ENCODE results near the gene NEK1. TPM values are rescaled to one million over a fixed set of nuclear protein-coding genes. Genes with fewer than 3 reads are reported as not detected.

Gene NEK1
- total RNA-seq, 1 experiment from 2014 or later, result 12.3 TPM

DNA sequence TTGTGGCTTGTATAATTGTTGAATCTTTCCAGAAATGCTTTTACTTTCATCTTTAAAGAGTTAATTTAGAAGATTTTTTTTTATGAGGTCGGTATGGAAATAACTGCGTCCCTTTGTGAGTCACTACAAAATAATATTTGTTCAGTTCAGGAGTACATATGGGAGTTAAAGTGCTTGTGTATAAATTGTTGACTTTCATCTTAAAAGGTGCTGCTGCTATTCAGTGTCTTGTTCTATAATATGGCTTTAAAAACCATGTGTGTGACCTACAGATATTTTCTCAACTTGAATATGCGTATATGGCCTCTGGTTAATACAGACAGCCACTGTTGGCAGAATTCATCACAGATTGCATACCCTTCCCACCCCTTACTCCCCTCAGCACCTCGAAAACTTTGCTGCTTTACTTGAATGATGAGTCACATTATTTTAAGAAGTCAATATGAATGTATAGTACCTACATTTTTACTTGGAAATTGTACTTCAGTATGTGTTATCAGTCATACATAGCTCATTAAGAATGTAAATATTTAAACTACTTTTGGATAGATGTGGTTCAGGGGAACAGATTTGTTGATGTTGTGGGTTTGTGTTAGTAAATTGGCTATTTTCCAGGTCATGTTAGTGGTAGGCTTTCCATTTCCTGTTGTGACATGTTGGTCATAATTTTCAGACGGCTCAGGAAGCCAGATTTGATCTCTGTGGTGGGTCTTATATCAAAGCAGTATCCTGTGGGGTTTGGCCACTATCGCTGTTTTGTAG is 9.5 kb upstream of the NEK1 start:
- peaks cover 15% of the 10 kb centered on the region; the same call in 1 of the 2 replicates for H3K79me2 ChIP-seq (ENCODE audit: insufficient read depth, low read length)

More for the DNA sequence above, 9.5 kb upstream of the NEK1 start:
- no peak overlapping the region for H2BK12ac ChIP-seq (ENCODE audit: insufficient read length, low read depth, low read length)
- no peaks in the 10 kb centered on the region for H3K9me3 ChIP-seq (ENCODE audit: control insufficient read depth, low read depth, low read length)
- Mint-ChIP-seq H3K4me1 (peaks cover 15 to 17% of the 10 kb centered on the region in 2 experiments), H3K27me3 (ENCODE audit: low read depth) (no peaks in the 10 kb centered on the region), H3K9me3 (no peaks in the 10 kb centered on the region; a peak in 2 of 5 replicates), H3K36me3 (ENCODE audit: insufficient read depth in 1 of 3, low read depth in 3 of 3) (no peaks in the 10 kb centered on the region), H3K27ac (0 out of 7 replicates have a peak overlapping the region, but pooled peaks of 1 of the 3 experiments have one; percentile 18), H3K4me3 (peak overlapping the region; percentile 98 to 99)
- H3K4me1 ChIP-seq (ENCODE audit: insufficient read depth, low read length), result no peaks in the 10 kb centered on the region
- no peaks in the 10 kb centered on the region for H3K27me3 ChIP-seq (ENCODE audit: insufficient read depth, low read length)
- H4K20me1 ChIP-seq (ENCODE audit: control insufficient read depth, insufficient read depth, insufficient read length), result no peaks in the 10 kb centered on the region
- WGBS (ENCODE audit: extremely low coverage, insufficient read length, low lambda C conversion rate), result no CpG with 5 or more reads among the region's 6 CpGs
- H3K4ac ChIP-seq (ENCODE audit: low read depth, low read length), result no peak overlapping the region
- H3K23me2 ChIP-seq (ENCODE audit: insufficient read length, low read depth, low read length, poor library complexity, severe bottlenecking), result peaks cover 12% of the 10 kb centered on the region
- no peak overlapping the region for H2BK15ac ChIP-seq (ENCODE audit: low read depth, low read length)
- no peak overlapping the region for H4K5ac ChIP-seq (ENCODE audit: insufficient read length, low read depth, low read length)
- no peak for DNase-seq
- H2BK5ac ChIP-seq (ENCODE audit: insufficient read length, low read length), result no peak overlapping the region
- no peak overlapping the region for H2AFZ ChIP-seq (ENCODE audit: low read length)
- H3K4me2 ChIP-seq (ENCODE audit: insufficient read depth, insufficient read length, low read length), result peak overlapping the region; percentile 96
- no peak overlapping the region for H3K27ac ChIP-seq (ENCODE audit: insufficient read length, low read depth, low read length)
- no peak overlapping the region for H2BK20ac ChIP-seq (ENCODE audit: low read depth, low read length, poor library complexity, severe bottlenecking)
- no peak overlapping the region for H3K56ac ChIP-seq (ENCODE audit: insufficient read length, low read depth, low read length)
- no peak overlapping the region for H3T11ph ChIP-seq (ENCODE audit: low read length)
- H2AK5ac ChIP-seq (ENCODE audit: insufficient read length, low read length), result no peak overlapping the region
- no peak overlapping the region for H3K23ac ChIP-seq (ENCODE audit: insufficient read length, low read depth, low read length)
- H3K18ac ChIP-seq (ENCODE audit: insufficient read length, low read depth, low read length), result no peak overlapping the region
- no peak overlapping the region for H4K91ac ChIP-seq (ENCODE audit: insufficient read length, low read depth, low read length)
- no peak overlapping the region for H4K8ac ChIP-seq (replicated peaks; ENCODE audit: insufficient read length, low read depth, low read length)
- H3K79me1 ChIP-seq (ENCODE audit: insufficient read depth, low read depth, low read length, poor library complexity, severe bottlenecking), result no peaks in the 10 kb centered on the region
- TF ChIP-seq, protein P1, sequence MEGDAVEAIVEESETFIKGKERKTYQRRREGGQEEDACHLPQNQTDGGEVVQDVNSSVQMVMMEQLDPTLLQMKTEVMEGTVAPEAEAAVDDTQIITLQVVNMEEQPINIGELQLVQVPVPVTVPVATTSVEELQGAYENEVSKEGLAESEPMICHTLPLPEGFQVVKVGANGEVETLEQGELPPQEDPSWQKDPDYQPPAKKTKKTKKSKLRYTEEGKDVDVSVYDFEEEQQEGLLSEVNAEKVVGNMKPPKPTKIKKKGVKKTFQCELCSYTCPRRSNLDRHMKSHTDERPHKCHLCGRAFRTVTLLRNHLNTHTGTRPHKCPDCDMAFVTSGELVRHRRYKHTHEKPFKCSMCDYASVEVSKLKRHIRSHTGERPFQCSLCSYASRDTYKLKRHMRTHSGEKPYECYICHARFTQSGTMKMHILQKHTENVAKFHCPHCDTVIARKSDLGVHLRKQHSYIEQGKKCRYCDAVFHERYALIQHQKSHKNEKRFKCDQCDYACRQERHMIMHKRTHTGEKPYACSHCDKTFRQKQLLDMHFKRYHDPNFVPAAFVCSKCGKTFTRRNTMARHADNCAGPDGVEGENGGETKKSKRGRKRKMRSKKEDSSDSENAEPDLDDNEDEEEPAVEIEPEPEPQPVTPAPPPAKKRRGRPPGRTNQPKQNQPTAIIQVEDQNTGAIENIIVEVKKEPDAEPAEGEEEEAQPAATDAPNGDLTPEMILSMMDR (conservative IDR thresholded peaks at IDR 0.05), result no peak
- no peak overlapping the region for H2BK120ac ChIP-seq (ENCODE audit: low read depth, low read length, poor library complexity, severe bottlenecking)
- H3K9ac ChIP-seq (ENCODE audit: extremely low read depth, insufficient read length, low read length), result peak overlapping the region; percentile 45
- H3K14ac ChIP-seq (ENCODE audit: insufficient read depth, low read length), result no peak overlapping the region

Data from H9 (cell line).